ENCODE results near the gene TDRD9. TPM values are rescaled to one million over a fixed set of nuclear protein-coding genes. Genes with fewer than 3 reads are reported as not detected.

The TDRD9 gene
- total and polyA plus RNA-seq, 4 donors: 1.1 to 2.7 (median 2.0) TPM

DNA sequence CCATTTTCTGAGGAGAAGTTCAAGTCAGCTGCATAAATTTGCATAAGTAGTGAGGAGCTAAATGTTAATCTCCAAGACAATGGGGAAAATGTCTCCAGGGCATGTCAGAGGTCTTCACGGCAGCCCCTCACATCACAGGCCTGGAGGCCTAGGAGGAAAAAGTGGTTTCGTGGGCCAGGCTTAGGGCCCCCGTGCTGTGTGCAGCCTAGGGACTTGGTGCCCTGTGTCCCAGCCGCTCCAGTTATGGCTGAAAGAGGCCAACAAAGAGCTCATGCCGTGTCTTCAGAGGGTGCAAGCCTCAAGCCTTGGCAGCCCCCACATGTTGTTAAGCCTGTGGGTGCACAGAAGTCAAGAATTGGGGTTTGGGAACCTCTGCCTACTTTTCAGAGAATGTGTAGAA, 55.9 kb downstream of the TDRD9 start:
- H3K4me3 ChIP-seq (ENCODE audit: low read length in 2 of 2): no peak overlapping the region
- ATAC-seq (ENCODE audit: low FRiP score) (no peak), DNase-seq (no peak)
- H3K27me3 ChIP-seq (ENCODE audit: control insufficient read depth in 1 of 2, insufficient read depth in 2 of 2, low read length in 1 of 2): no peaks in the 10 kb centered on the region
- whole genome bisulfite sequencing, 2 donors: 90% methylated on average over 5 of the region's 5 CpGs
- intact Hi-C loops (cut with DNase I): loop anchor here in 1 of 2 donors (5.0 kb wide), 1 partner anchor 177 kb away; no protein-coding TSS in a partner anchor
- H3K36me3 ChIP-seq (ENCODE audit: control insufficient read depth in 1 of 2, insufficient read depth in 2 of 2, low read length in 1 of 2): no peaks in the 10 kb centered on the region
- H3K27ac ChIP-seq (ENCODE audit: low read depth in 1 of 2, low read length in 2 of 2): no peak overlapping the region
- H3K9me3 ChIP-seq (ENCODE audit: control insufficient read depth, low read length): peaks cover 1% of the 10 kb centered on the region
- H3K4me1 ChIP-seq (ENCODE audit: control insufficient read depth in 1 of 2, insufficient read depth in 2 of 2, low read length in 2 of 2): no peaks in the 10 kb centered on the region

- Histone ChIP-seq H3K4me3 (ENCODE audit: low read length in 2 of 2) (no peak overlapping the region), H3K27ac (ENCODE audit: low read depth in 1 of 2, low read length in 2 of 2) (no peak overlapping the region), H3K4me1 (ENCODE audit: control insufficient read depth in 1 of 2, insufficient read depth in 2 of 2, low read length in 2 of 2) (no peaks in the 10 kb centered on the region), H3K27me3 (ENCODE audit: control insufficient read depth in 1 of 2, insufficient read depth in 2 of 2, low read length in 1 of 2) (no peaks in the 10 kb centered on the region), H3K36me3 (ENCODE audit: control insufficient read depth in 1 of 2, insufficient read depth in 2 of 2, low read length in 1 of 2) (no peaks in the 10 kb centered on the region), H3K9me3 (ENCODE audit: control insufficient read depth, low read length) (peaks cover 5% of the 10 kb centered on the region)
- ATAC-seq (ENCODE audit: low FRiP score) (no peak), DNase-seq (no peak)
- intact Hi-C loops (cut with DNase I): no loop called here
- 98 to 100% methylated on average over 1 of the region's 1 CpG for WGBS, 2 donors
These were observed 60.8 kb downstream of the TDRD9 start for GRCh38 chr14:103989034-103989433.

DNA sequence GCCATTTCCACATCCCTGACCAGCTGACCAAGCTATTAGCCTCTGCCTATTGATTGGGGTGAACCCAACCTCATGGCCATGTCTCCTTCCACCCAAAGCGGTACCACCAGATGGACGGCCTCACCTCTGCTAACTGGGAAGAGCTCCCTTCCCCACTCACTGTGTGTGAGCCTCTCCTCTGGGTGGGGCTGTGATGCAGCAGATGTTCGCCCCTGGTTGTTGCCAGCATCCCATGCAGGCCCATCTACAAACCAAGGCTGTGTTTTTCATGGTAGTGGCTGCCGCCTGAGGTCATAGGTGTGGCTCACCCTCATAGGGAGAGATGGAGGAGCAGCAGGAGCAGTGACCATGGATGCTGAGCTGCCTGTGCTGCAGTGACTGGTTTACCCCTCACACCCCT, 61.7 kb downstream of the TDRD9 start:
- Histone ChIP-seq H3K4me3 (ENCODE audit: low read length in 2 of 2) (no peak overlapping the region), H3K4me1 (ENCODE audit: control insufficient read depth in 1 of 2, insufficient read depth in 2 of 2, low read length in 2 of 2) (no peaks in the 10 kb centered on the region), H3K9me3 (ENCODE audit: control insufficient read depth, low read length) (peaks cover 5% of the 10 kb centered on the region), H3K27me3 (ENCODE audit: control insufficient read depth in 1 of 2, insufficient read depth in 2 of 2, low read length in 1 of 2) (no peaks in the 10 kb centered on the region), H3K36me3 (ENCODE audit: control insufficient read depth in 1 of 2, insufficient read depth in 2 of 2, low read length in 1 of 2) (no peaks in the 10 kb centered on the region), H3K27ac (ENCODE audit: low read depth in 1 of 2, low read length in 2 of 2) (no peak overlapping the region)
- 92 to 94% methylated on average over 4 of the region's 4 CpGs for WGBS, 2 donors
- no peak for DNase-seq
- intact Hi-C loops (cut with DNase I): no loop called here
- ATAC-seq (ENCODE audit: low FRiP score): no peak

- peaks cover under 1% of the 10 kb centered on the region for H3K9me3 ChIP-seq (ENCODE audit: control insufficient read depth, low read length)
- no peak for DNase-seq
- no peaks in the 10 kb centered on the region for H3K4me1 ChIP-seq (ENCODE audit: control insufficient read depth in 1 of 2, insufficient read depth in 2 of 2, low read length in 2 of 2)
- WGBS, 2 donors: 73 to 78% methylated on average over 5 of the region's 5 CpGs
- H3K27me3 ChIP-seq (ENCODE audit: control insufficient read depth in 1 of 2, insufficient read depth in 2 of 2, low read length in 1 of 2): no peaks in the 10 kb centered on the region
- H3K27ac ChIP-seq (ENCODE audit: low read depth in 1 of 2, low read length in 2 of 2): no peak overlapping the region
- no peak for ATAC-seq (ENCODE audit: low FRiP score)
- no peaks in the 10 kb centered on the region for H3K36me3 ChIP-seq (ENCODE audit: control insufficient read depth in 1 of 2, insufficient read depth in 2 of 2, low read length in 1 of 2)
- no peak overlapping the region for H3K4me3 ChIP-seq (ENCODE audit: low read length in 2 of 2)
- intact Hi-C loops (cut with DNase I): no loop called here
These were observed 66.4 kb downstream of the TDRD9 start for GRCh38 chr14:103994535-103995184.

- no peaks in the 10 kb centered on the region for H3K36me3 ChIP-seq (ENCODE audit: control insufficient read depth in 1 of 2, insufficient read depth in 2 of 2, low read length in 1 of 2)
- H3K27me3 ChIP-seq (ENCODE audit: control insufficient read depth in 1 of 2, insufficient read depth in 2 of 2, low read length in 1 of 2): no peaks in the 10 kb centered on the region
- no peak overlapping the region for H3K27ac ChIP-seq (ENCODE audit: low read depth in 1 of 2, low read length in 2 of 2)
- H3K4me1 ChIP-seq (ENCODE audit: control insufficient read depth in 1 of 2, insufficient read depth in 2 of 2, low read length in 2 of 2): no peaks in the 10 kb centered on the region
- no peak overlapping the region for H3K4me3 ChIP-seq (ENCODE audit: low read length in 2 of 2)
- DNase-seq (no peak), ATAC-seq (ENCODE audit: low FRiP score) (no peak)
- intact Hi-C loops (cut with DNase I): no loop called here
- H3K9me3 ChIP-seq (ENCODE audit: control insufficient read depth, low read length): no peaks in the 10 kb centered on the region
- 77 to 81% methylated on average over 5 of the region's 5 CpGs for WGBS, 2 donors
These were observed 67.6 kb downstream of the TDRD9 start for GRCh38 chr14:103995876-103996275.

DNA sequence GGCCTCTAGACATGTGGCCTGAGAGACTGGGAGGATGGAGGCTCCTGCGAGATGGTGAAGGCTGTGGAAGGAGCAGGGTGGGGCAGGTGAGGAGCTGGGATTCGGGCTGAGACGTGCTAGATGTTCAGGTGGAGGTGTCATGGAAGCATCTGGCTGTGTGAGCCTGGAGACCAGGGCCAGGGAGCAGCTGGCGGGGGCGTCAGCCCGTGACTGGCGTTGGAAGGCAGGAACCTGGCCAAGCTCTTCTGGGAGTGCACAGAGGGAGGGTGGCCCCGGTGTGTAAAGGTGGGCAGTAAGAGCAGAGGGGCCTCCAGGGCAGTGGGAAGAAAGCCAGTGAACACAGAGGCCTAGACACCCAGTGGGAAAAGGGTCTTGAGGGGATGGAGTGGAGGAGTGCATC, 69.1 kb downstream of the TDRD9 start:
- intact Hi-C loops (cut with DNase I): no loop called here
- ATAC-seq (ENCODE audit: low FRiP score): no peak
- no peaks in the 10 kb centered on the region for H3K9me3 ChIP-seq (ENCODE audit: control insufficient read depth, low read length)
- H3K4me3 ChIP-seq (ENCODE audit: low read length in 2 of 2): no peak overlapping the region
- H3K4me1 ChIP-seq (ENCODE audit: control insufficient read depth in 1 of 2, insufficient read depth in 2 of 2, low read length in 2 of 2): no peaks in the 10 kb centered on the region
- no peaks in the 10 kb centered on the region for H3K27me3 ChIP-seq (ENCODE audit: control insufficient read depth in 1 of 2, insufficient read depth in 2 of 2, low read length in 1 of 2)
- WGBS, 2 donors: 71 to 76% methylated on average over 8 of the region's 8 CpGs
- H3K36me3 ChIP-seq (ENCODE audit: control insufficient read depth in 1 of 2, insufficient read depth in 2 of 2, low read length in 1 of 2): no peaks in the 10 kb centered on the region
- no peak for DNase-seq
- H3K27ac ChIP-seq (ENCODE audit: low read depth in 1 of 2, low read length in 2 of 2): no peak overlapping the region

- H3K27ac ChIP-seq (ENCODE audit: low read depth in 1 of 2, low read length in 2 of 2): no peak overlapping the region
- no peaks in the 10 kb centered on the region for H3K9me3 ChIP-seq (ENCODE audit: control insufficient read depth, low read length)
- DNase-seq (no peak), ATAC-seq (ENCODE audit: low FRiP score) (no peak)
- no peak overlapping the region for H3K4me3 ChIP-seq (ENCODE audit: low read length in 2 of 2)
- H3K4me1 ChIP-seq (ENCODE audit: control insufficient read depth in 1 of 2, insufficient read depth in 2 of 2, low read length in 2 of 2): no peaks in the 10 kb centered on the region
- intact Hi-C loops (cut with DNase I): no loop called here
- no peaks in the 10 kb centered on the region for H3K27me3 ChIP-seq (ENCODE audit: control insufficient read depth in 1 of 2, insufficient read depth in 2 of 2, low read length in 1 of 2)
- 89% methylated on average over 10 of the region's 10 CpGs for WGBS, 2 donors
- H3K36me3 ChIP-seq (ENCODE audit: control insufficient read depth in 1 of 2, insufficient read depth in 2 of 2, low read length in 1 of 2): no peaks in the 10 kb centered on the region
These were observed 69.8 kb downstream of the TDRD9 start for GRCh38 chr14:103998027-103998426.

GRCh38 chr14:103999795-104000440, 71.7 kb downstream of the TDRD9 start:
- DNase-seq: no peak
- H3K4me1 ChIP-seq (ENCODE audit: control insufficient read depth in 1 of 2, insufficient read depth in 2 of 2, low read length in 2 of 2): no peaks in the 10 kb centered on the region
- 92 to 95% methylated on average over 7 of the region's 7 CpGs for WGBS, 2 donors

DNA sequence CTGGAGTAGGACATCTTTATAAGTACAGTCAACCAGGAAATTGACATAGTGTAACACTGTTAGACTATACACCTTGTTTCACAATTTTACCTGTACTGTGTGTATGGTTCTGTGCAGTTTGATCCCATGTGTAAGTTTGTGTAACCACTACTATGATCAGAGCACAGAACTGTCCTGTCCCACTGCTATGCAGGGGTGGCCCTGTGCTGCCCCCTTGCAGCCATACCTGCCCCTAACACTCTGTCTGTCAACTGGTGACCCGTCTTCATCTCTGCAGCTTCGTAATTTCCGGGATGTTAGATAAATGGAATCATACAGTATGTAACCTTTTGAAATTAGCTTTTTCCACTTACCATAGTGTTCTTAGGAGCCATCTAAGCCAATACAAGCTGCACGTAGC, 72.7 kb downstream of the TDRD9 start:
- Histone ChIP-seq H3K9me3 (ENCODE audit: control insufficient read depth, low read length) (no peaks in the 10 kb centered on the region), H3K27me3 (ENCODE audit: control insufficient read depth in 1 of 2, insufficient read depth in 2 of 2, low read length in 1 of 2) (no peaks in the 10 kb centered on the region), H3K4me1 (ENCODE audit: control insufficient read depth in 1 of 2, insufficient read depth in 2 of 2, low read length in 2 of 2) (no peaks in the 10 kb centered on the region), H3K27ac (ENCODE audit: low read depth in 1 of 2, low read length in 2 of 2) (no peak overlapping the region), H3K36me3 (ENCODE audit: control insufficient read depth in 1 of 2, insufficient read depth in 2 of 2, low read length in 1 of 2) (no peaks in the 10 kb centered on the region), H3K4me3 (ENCODE audit: low read length in 2 of 2) (no peak overlapping the region)
- ATAC-seq (ENCODE audit: low FRiP score) (no peak), DNase-seq (no peak)
- 77 to 80% methylated on average over 4 of the region's 4 CpGs for WGBS, 2 donors
- intact Hi-C loops (cut with DNase I): no loop called here

More at GRCh38 chr14:103999795-104000440, 71.7 kb downstream of the TDRD9 start:
- Histone ChIP-seq H3K27me3 (ENCODE audit: control insufficient read depth in 1 of 2, insufficient read depth in 2 of 2, low read length in 1 of 2) (no peaks in the 10 kb centered on the region), H3K9me3 (ENCODE audit: control insufficient read depth, low read length) (no peaks in the 10 kb centered on the region), H3K27ac (ENCODE audit: low read depth in 1 of 2, low read length in 2 of 2) (no peak overlapping the region), H3K36me3 (ENCODE audit: control insufficient read depth in 1 of 2, insufficient read depth in 2 of 2, low read length in 1 of 2) (no peaks in the 10 kb centered on the region), H3K4me3 (ENCODE audit: low read length in 2 of 2) (no peak overlapping the region)
- intact Hi-C loops (cut with DNase I): no loop called here
- no peak for ATAC-seq (ENCODE audit: low FRiP score)
